K562 (cell line): Measurements from ENCODE around the gene B3GAT3. TPM values are rescaled to one million over a fixed set of nuclear protein-coding genes. Genes with fewer than 3 reads are reported as not detected.

ENCODE experiments used
- BACH1 ChIP-seq: fragments of 200-800 bp; sonication (Bioruptor generic); IDR thresholded peaks from 2 replicates; pipeline ENCODE4 v1.6.1; 2016; ENCODE audit warnings: missing genetic modification characterization, missing compliant biosample characterization
- BMI1 ChIP-seq: fragments of 150-350 bp; IDR thresholded peaks from 2 replicates; pipeline ENCODE4 v1.6.1; 2014; ENCODE audit warnings: low read length
- CXXC5 ChIP-seq: fragments of 250-450 bp; sonication (Bioruptor Pico); IDR thresholded peaks from 2 replicates; pipeline ENCODE4 v1.8.0; 2022; ENCODE audit warnings: inconsistent platforms, mild to moderate bottlenecking, moderate library complexity
- HNRNPUL1 ChIP-seq: fragments of 200-400 bp; formaldehyde crosslinking; IDR thresholded peaks from 2 replicates; pipeline ENCODE4 v1.6.1; 2017; ENCODE audit warnings: low read length
- KDM1A ChIP-seq, 2 experiments: fragments of 450-650 bp; IDR thresholded peaks; 2 replicates each; pipeline ENCODE4 v1.6.1; 2016; ENCODE audit warnings: mild to moderate bottlenecking in 2 of 2
- KDM4B ChIP-seq, 2 experiments: fragments of 450-650 bp in 1 of 2; sonication (generic) in 1 of 2; IDR thresholded peaks; 2 replicates each; pipeline ENCODE4 v1.6.1; 2016 to 2017; ENCODE audit warnings: borderline replicate concordance in 2 of 2, antibody characterized with exemption in 1 of 2, low read depth in 1 of 2, mild to moderate bottlenecking in 1 of 2
- NR3C1 ChIP-seq: sonication (generic); formaldehyde crosslinking; IDR thresholded peaks from 2 replicates; pipeline ENCODE4 v1.8.1; 2022; ENCODE audit warnings: missing genetic modification reagents
- PRPF4 ChIP-seq: fragments of 200-400 bp; formaldehyde crosslinking; IDR thresholded peaks from one replicate; pipeline ENCODE4 v1.6.1; 2017; ENCODE audit warnings: low read length, low read depth, mild to moderate bottlenecking; ENCODE audit not compliant: insufficient read depth, poor library complexity, severe bottlenecking
- PURB ChIP-seq: sonication (generic); formaldehyde crosslinking; IDR thresholded peaks from 2 replicates; pipeline ENCODE4 v1.9.0; 2021; ENCODE audit warnings: low read depth, mild to moderate bottlenecking, missing genetic modification reagents
- RBM14 ChIP-seq: fragments of 200-400 bp; formaldehyde crosslinking; IDR thresholded peaks from 2 replicates; pipeline ENCODE4 v1.6.1; 2018; ENCODE audit warnings: low read depth, mild to moderate bottlenecking, low read length, moderate library complexity, borderline replicate concordance; ENCODE audit not compliant: insufficient read depth
- SAP30 ChIP-seq: fragments of 200-600 bp; sonication (generic); IDR thresholded peaks from 2 replicates; pipeline ENCODE4 v1.6.1; 2012; ENCODE audit warnings: borderline replicate concordance, low read depth, mild to moderate bottlenecking, moderate library complexity, low read length, control low read depth, inconsistent platforms; ENCODE audit not compliant: insufficient read depth, poor library complexity, severe bottlenecking
- SRSF7 ChIP-seq: fragments of 200-400 bp; formaldehyde crosslinking; optimal IDR thresholded peaks from 2 replicates; pipeline ENCODE3; 2017; ENCODE audit warnings: mild to moderate bottlenecking, low read depth, low read length
- ZNF318 ChIP-seq, 2 experiments: fragments of 450-650 bp; IDR thresholded peaks; 2 replicates each; pipeline ENCODE4 v1.6.1; 2016; ENCODE audit warnings: mild to moderate bottlenecking in 2 of 2, borderline replicate concordance in 1 of 2, low read depth in 1 of 2, moderate library complexity in 1 of 2
- polyA plus RNA-seq, 8 experiments: library from polyadenylated mRNA; depleted of rRNA in 4 of 8; stranded (reverse) in 5 of 8; unstranded in 3 of 8; fragments of >200 nt; fragmentation: Nextera tagmentation in 2 of 8; fragmentation: Illumina TruSeq in 1 of 8; extraction: Ambion mirVana in 2 of 8; extraction: Trizol in 1 of 8; gene quantifications; 2 replicates each; pipeline versions ENCODE4 v1.2.1 to v1.2.3, GENCODE V29; 2011 to 2014; ENCODE audit warnings: inconsistent platforms in 1 of 8, missing spikeins in 1 of 8
- total RNA-seq, 7 experiments: library from RNA; depleted of rRNA in 6 of 7; stranded (reverse); fragments of >200 nt in 6 of 7; fragmentation: Illumina TruSeq in 2 of 7; extraction: Trizol in 2 of 7; gene quantifications; 2 replicates each; pipeline versions ENCODE4 v1.2.1 to v1.2.3, GENCODE V29; 2011 to 2021; ENCODE audit warnings: low replicate concordance in 1 of 7
- TF ChIP-seq, protein P1 (sequence below): fragments of 450-650 bp; IDR thresholded peaks from 2 replicates; pipeline ENCODE4 v1.6.1; 2017; ENCODE audit warnings: antibody characterized with exemption, mild to moderate bottlenecking

Gene B3GAT3
- total and polyA plus RNA-seq, 9 of the 15 experiments (the other 6 are each of a cell fraction or from before 2014, with no cell fraction given), result 0.30 to 64.0 (median 21.4) TPM

DNA sequence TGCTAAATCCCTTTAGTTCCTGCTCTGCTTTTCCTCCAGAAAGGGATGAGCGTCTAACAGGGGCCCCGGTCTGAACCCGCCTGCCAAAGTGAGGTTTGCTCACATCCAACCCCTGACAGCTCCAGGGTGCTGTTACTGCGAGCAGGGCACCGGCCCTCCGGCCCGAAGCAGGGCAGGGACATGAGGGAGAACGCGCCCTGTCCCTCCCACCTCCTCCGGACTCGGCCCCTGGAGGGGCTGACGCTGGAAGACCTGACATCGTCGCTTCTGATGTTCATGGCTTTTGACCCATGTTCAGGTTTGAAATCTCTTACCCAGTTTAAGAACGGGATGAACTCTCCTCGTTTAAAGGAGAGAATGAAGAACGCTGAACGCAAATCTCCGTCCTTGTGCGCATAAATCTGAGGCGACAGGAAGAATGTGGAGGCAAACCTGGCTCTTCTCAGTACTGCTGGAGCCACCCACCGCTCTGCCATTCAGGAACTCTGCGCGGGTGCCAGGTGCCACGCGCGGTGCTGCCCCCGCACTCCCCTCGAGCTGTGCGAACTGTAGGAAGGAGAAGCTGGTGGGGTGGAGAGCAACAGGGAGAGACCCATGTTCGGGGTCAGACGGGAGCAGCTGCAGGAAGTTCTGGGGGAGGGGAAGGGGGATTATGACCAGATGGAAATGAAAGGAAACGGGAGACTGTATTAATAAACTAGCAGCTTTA lies 47.3 kb downstream of the B3GAT3 start (continued):
- TF ChIP-seq RBM14 (no peak), SRSF7 (no peak), PURB (no peak), SAP30 (peak; percentile 48), BACH1 (no peak), KDM4B (IDR thresholded peaks at IDR 0.05; ENCODE audit: borderline replicate concordance in 2 of 2, low read depth in 1 of 2) (0 out of 4 replicates have a peak, but pooled peaks of 1 of the 2 experiments have one; percentile 2), ZNF318 (IDR thresholded peaks at IDR 0.05; ENCODE audit: borderline replicate concordance in 1 of 2, low read depth in 1 of 2) (no peak), PRPF4 (no peak), BMI1 (no peak), KDM1A (IDR thresholded peaks at IDR 0.05) (peak in 1 of 2 experiments; percentile 52; a peak in 1 of 4 replicates), CXXC5 (no peak), HNRNPUL1 (no peak), NR3C1 (CRISPR knock-in tag) (no peak)
- TF ChIP-seq, protein P1, sequence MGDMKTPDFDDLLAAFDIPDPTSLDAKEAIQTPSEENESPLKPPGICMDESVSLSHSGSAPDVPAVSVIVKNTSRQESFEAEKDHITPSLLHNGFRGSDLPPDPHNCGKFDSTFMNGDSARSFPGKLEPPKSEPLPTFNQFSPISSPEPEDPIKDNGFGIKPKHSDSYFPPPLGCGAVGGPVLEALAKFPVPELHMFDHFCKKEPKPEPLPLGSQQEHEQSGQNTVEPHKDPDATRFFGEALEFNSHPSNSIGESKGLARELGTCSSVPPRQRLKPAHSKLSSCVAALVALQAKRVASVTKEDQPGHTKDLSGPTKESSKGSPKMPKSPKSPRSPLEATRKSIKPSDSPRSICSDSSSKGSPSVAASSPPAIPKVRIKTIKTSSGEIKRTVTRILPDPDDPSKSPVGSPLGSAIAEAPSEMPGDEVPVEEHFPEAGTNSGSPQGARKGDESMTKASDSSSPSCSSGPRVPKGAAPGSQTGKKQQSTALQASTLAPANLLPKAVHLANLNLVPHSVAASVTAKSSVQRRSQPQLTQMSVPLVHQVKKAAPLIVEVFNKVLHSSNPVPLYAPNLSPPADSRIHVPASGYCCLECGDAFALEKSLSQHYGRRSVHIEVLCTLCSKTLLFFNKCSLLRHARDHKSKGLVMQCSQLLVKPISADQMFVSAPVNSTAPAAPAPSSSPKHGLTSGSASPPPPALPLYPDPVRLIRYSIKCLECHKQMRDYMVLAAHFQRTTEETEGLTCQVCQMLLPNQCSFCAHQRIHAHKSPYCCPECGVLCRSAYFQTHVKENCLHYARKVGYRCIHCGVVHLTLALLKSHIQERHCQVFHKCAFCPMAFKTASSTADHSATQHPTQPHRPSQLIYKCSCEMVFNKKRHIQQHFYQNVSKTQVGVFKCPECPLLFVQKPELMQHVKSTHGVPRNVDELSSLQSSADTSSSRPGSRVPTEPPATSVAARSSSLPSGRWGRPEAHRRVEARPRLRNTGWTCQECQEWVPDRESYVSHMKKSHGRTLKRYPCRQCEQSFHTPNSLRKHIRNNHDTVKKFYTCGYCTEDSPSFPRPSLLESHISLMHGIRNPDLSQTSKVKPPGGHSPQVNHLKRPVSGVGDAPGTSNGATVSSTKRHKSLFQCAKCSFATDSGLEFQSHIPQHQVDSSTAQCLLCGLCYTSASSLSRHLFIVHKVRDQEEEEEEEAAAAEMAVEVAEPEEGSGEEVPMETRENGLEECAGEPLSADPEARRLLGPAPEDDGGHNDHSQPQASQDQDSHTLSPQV, result no peak; the same call in none of the 2 replicates
